GM12875 (cell line): ENCODE measurements around the gene NHERF1.

Experiments
- H3K4me3 ChIP-seq: one replicate; pipeline ENCODE4 v1.5.1; 2011; ENCODE audit warnings: low read depth, low read length, control low read depth
- CTCF ChIP-seq: IDR thresholded peaks from 2 replicates; pipeline ENCODE4 v1.5.1; 2011; ENCODE audit warnings: low read depth, mild to moderate bottlenecking, control low read depth, inconsistent platforms, low read length, moderate library complexity, borderline replicate concordance; ENCODE audit not compliant: insufficient read depth

The NHERF1 gene

GRCh38 chr17:74816905-74817620, 68.6 kb downstream of the NHERF1 start:
- H3K4me3 ChIP-seq = no peak overlapping the region
- no peak for TF ChIP-seq CTCF

GRCh38 chr17:74818291-74818938, 70.0 kb downstream of the NHERF1 start:
- TF ChIP-seq CTCF = no peak
- no peak overlapping the region for H3K4me3 ChIP-seq
